GM12891 (cell line): ENCODE results near the gene ADCY5.

Experiments
- POLR2A ChIP-seq: IDR thresholded peaks from 2 replicates; pipeline ENCODE4 v1.6.1; 2011; ENCODE audit warnings: low read depth, low read length, control low read depth
- POLR2AphosphoS5 ChIP-seq: IDR thresholded peaks from 2 replicates; pipeline ENCODE4 v1.6.1; 2011; ENCODE audit warnings: low read depth, low read length, control low read depth

DNA sequence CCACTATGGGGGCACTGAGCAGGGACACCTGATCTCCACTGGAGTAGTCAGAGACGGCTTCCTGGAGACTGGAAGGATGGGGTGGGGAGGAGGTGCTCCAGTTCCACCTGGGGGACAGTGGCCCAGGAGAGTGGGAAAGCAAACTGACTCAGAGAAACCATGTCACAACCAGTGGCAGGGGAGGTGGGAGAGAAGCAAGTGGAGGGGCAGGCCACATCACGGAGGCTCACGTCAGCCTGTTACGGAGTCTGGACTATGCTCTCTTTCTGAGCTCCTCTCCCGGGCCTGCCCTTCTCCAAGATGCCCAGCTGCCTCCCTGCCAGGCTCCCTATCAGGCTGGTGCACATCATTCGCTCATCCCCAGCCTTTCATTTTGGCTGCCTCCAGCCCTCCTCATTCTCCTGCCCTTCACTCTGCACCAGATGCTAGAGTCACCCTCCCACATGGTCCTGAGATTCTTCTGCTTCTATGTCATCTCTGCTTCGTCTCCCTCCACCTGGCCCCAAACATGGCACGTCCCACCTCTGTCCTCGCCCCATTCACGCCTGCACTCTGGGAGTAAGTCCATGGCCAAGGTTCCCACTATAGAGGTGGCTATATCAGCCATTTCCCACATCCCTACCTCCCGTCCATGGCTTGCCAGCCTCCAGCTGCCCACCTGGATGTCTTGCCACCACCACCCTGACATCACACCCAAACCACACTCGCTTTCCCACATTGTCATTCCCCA, 100.3 kb downstream of the ADCY5 start:
- TF ChIP-seq POLR2A, result no peak
- no peak for TF ChIP-seq POLR2AphosphoS5
